ENCODE measurements around the gene CTNNA2. TPM values are rescaled to one million over a fixed set of nuclear protein-coding genes. Genes with fewer than 3 reads are reported as not detected.

CTNNA2 gene
- total and polyA plus RNA-seq, 2 of the 8 experiments (the other 6 are each of a cell fraction or from before 2014, with no cell fraction given): 3.9 to 9.0 TPM

GRCh38 chr2:79801082-79801481, 288.2 kb downstream of the CTNNA2 start (continued):
- TF ChIP-seq MAX (IDR thresholded peaks at IDR 0.05) (no peak), CREB1 (IDR thresholded peaks at IDR 0.05) (no peak)

All from H1 (cell line).